Breast epithelium (tissue), 3 donors: ENCODE measurements around the gene FIGLA.

Experiments used
- CTCF ChIP-seq, 3 donors: fragments of 450-650 bp; IDR thresholded peaks; one replicate each; pipeline ENCODE4 v1.5.1; 2016 to 2017; ENCODE audit warnings: antibody characterized with exemption in 3 of 3, mild to moderate bottlenecking in 3 of 3, moderate library complexity in 3 of 3
- POLR2AphosphoS5 ChIP-seq, 3 donors: sonication (generic); formaldehyde crosslinking; IDR thresholded peaks; one replicate each; pipeline ENCODE4 v1.6.1; 2017; ENCODE audit warnings: antibody characterized with exemption in 3 of 3

- peak in 2 of 3 donors; percentile 23 to 27 for TF ChIP-seq CTCF (IDR thresholded peaks at IDR 0.05)
- no peak for TF ChIP-seq POLR2AphosphoS5 (IDR thresholded peaks at IDR 0.05)
Observed at GRCh38 chr2:70789304-70790135, 923 bp downstream of the FIGLA start.
